Transverse colon (tissue), 4 donors: ENCODE measurements around the gene PDLIM3. TPM values are rescaled to one million over a fixed set of nuclear protein-coding genes. Genes with fewer than 3 reads are reported as not detected.
A peak's percentile ranks its signal among the peaks of the same experiment; 100 is the strongest.

Experiments
- DNase-seq: peaks from one replicate; pipeline ENCODE4 v3.0.0-alpha.2; 2019
- H3K27ac ChIP-seq, 4 donors: fragments of 200-600 bp; sonication (generic); 2 replicates each; pipeline ENCODE4 v1.5.1; 2016 to 2018; ENCODE audit warnings: inconsistent platforms in 4 of 4
- H3K27me3 ChIP-seq: fragments of 200-600 bp; sonication (generic); 2 replicates; pipeline ENCODE4 v1.5.1; 2017; ENCODE audit warnings: inconsistent platforms
- H3K36me3 ChIP-seq, 4 donors: fragments of 200-600 bp; sonication (generic); 2 replicates each; pipeline ENCODE4 v1.5.1; 2017 to 2019; ENCODE audit warnings: inconsistent platforms in 4 of 4
- H3K4me1 ChIP-seq, 4 donors: fragments of 200-600 bp; sonication (generic); 2 replicates each; pipeline ENCODE4 v1.5.1; 2017 to 2020; ENCODE audit warnings: inconsistent platforms in 4 of 4
- H3K4me3 ChIP-seq, 4 donors: fragments of 200-600 bp; sonication (generic); 1 replicate in 1 of 4; 2 replicates in 3 of 4; pipeline versions ENCODE4 v1.5.1 to v1.6.1; 2017 to 2019; ENCODE audit warnings: inconsistent platforms in 4 of 4
- H3K9me3 ChIP-seq, 2 donors: fragments of 200-600 bp; sonication (generic); 2 replicates each; pipeline ENCODE4 v1.5.1; 2017 to 2019; ENCODE audit warnings: inconsistent platforms in 2 of 2
- EP300 ChIP-seq: sonication (generic); formaldehyde crosslinking; IDR thresholded peaks from one replicate; pipeline ENCODE4 v1.6.1; 2017; ENCODE audit warnings: antibody characterized with exemption, low read depth
- POLR2A ChIP-seq: fragments of 450-650 bp; IDR thresholded peaks from one replicate; pipeline ENCODE4 v1.6.1; 2016; ENCODE audit warnings: antibody characterized with exemption, mild to moderate bottlenecking, moderate library complexity
- POLR2AphosphoS5 ChIP-seq, 3 donors: sonication (generic); formaldehyde crosslinking; IDR thresholded peaks; one replicate each; pipeline ENCODE4 v1.6.1; 2016; ENCODE audit warnings: antibody characterized with exemption in 3 of 3
- WGBS, 2 donors: methylation state at CpG; one replicate each; pipeline ENCODE4 v1.1.5; 2018; ENCODE audit warnings: low coverage in 1 of 2; 5-methylcytosine and 5-hydroxymethylcytosine counted together
- in situ Hi-C, 4 donors: fragments of 200-750 bp; cut with MboI; loops; one replicate each; pipeline versions ENCODE4 v1.15.0 to v1.15.1; 2017; ENCODE audit warnings: low sequenced_read_pairs in 3 of 4, low pct_ligation_motif_present in 1 of 4, low pct_unique_long_range_greater_than_20kb in 1 of 4
- intact Hi-C: fragments of 100-400 bp; cut with DNase I; formaldehyde crosslinking; loops from one replicate; pipeline ENCODE4 v1.15.1; 2023; ENCODE audit warnings: low total_unique reads
- total RNA-seq, 4 donors: library from RNA; depleted of rRNA; stranded (reverse); fragments of >200 nt; gene quantifications; one replicate each; pipeline ENCODE4 v1.1.0, GENCODE V29; 2016
- TF ChIP-seq, protein P1 (sequence below), 5 experiments: fragments of 200-600 bp in 3 of 5; fragments of 450-650 bp in 2 of 5; sonication (generic) in 3 of 5; IDR thresholded peaks; 1 replicate in 2 of 5; 2 replicates in 3 of 5; pipeline ENCODE4 v1.5.1; 2016 to 2017; ENCODE audit warnings: antibody characterized with exemption in 5 of 5, inconsistent platforms in 3 of 5, mild to moderate bottlenecking in 2 of 5, moderate library complexity in 1 of 5

PDLIM3 gene
- total RNA-seq, 4 donors from 2014 or later: 81.9 to 209 (median 115) TPM

GRCh38 chr4:185480016-185480732, 55.1 kb downstream of the PDLIM3 start:
- no peaks in the 10 kb centered on the region for H3K36me3 ChIP-seq
- WGBS, 2 donors: 65 to 69% methylated on average over 10 to 15 of the region's 15 CpGs
- H3K4me1 ChIP-seq: no peaks in the 10 kb centered on the region
- intact Hi-C loops (no loop called here), in situ Hi-C loops (loop anchor here in 1 of 4 donors (10.0 kb wide), 1 partner anchor 105 kb away; no protein-coding TSS in a partner anchor)
- no peak for DNase-seq
- H3K27ac ChIP-seq: peak overlapping the region in 2 of 4 donors; percentile 16 to 32
- no peak overlapping the region for H3K4me3 ChIP-seq
- H3K27me3 ChIP-seq: peaks cover 7% of the 10 kb centered on the region
- TF ChIP-seq, protein P1, sequence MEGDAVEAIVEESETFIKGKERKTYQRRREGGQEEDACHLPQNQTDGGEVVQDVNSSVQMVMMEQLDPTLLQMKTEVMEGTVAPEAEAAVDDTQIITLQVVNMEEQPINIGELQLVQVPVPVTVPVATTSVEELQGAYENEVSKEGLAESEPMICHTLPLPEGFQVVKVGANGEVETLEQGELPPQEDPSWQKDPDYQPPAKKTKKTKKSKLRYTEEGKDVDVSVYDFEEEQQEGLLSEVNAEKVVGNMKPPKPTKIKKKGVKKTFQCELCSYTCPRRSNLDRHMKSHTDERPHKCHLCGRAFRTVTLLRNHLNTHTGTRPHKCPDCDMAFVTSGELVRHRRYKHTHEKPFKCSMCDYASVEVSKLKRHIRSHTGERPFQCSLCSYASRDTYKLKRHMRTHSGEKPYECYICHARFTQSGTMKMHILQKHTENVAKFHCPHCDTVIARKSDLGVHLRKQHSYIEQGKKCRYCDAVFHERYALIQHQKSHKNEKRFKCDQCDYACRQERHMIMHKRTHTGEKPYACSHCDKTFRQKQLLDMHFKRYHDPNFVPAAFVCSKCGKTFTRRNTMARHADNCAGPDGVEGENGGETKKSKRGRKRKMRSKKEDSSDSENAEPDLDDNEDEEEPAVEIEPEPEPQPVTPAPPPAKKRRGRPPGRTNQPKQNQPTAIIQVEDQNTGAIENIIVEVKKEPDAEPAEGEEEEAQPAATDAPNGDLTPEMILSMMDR (IDR thresholded peaks at IDR 0.05): no peak
- TF ChIP-seq EP300 (no peak), POLR2AphosphoS5 (IDR thresholded peaks at IDR 0.05) (no peak), POLR2A (no peak)
- no peaks in the 10 kb centered on the region for H3K9me3 ChIP-seq

GRCh38 chr4:185479507-185479971, 55.8 kb downstream of the PDLIM3 start:
- TF ChIP-seq, protein P1 (IDR thresholded peaks at IDR 0.05): no peak
- no peak for TF ChIP-seq EP300
- TF ChIP-seq POLR2A: no peak
- no peak for TF ChIP-seq POLR2AphosphoS5 (IDR thresholded peaks at IDR 0.05)
- Histone ChIP-seq H3K27ac (peak overlapping the region in 1 of 4 donors; percentile 17), H3K4me3 (no peak overlapping the region), H3K4me1 (no peaks in the 10 kb centered on the region), H3K27me3 (peaks cover 7% of the 10 kb centered on the region), H3K9me3 (no peaks in the 10 kb centered on the region), H3K36me3 (no peaks in the 10 kb centered on the region)
- 67 to 71% methylated on average over 1 of the region's 1 CpG for WGBS, 2 donors
- intact Hi-C loops: no loop called here
- in situ Hi-C loops: loop anchor here in 1 of 4 donors (10.0 kb wide), 1 partner anchor 115 kb away; no protein-coding TSS in a partner anchor
- DNase-seq: no peak

DNA sequence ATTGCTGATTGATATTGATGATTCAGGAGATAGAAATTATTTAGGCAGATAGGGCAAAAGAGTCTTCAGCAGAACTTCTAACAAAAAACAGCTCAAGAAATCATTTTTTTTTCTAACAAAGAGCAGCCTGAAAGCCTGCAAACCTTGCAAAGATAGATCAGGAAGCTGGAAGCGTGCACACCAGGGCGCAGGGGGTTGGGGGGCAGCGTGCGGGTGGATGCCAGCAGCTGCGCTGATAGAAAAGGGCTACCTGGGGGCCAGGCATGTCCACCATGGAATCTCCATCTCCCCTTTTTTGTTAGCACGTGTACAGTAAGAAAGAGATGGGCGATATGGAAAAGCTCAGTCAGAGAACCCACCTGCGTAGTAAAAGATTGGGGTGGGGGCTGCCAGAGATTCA, 62.1 kb downstream of the PDLIM3 start:
- Histone ChIP-seq H3K4me1 (peaks cover 0 to 14% (median 8%) of the 10 kb centered on the region in 4 donors), H3K36me3 (no peaks in the 10 kb centered on the region), H3K27me3 (no peaks in the 10 kb centered on the region), H3K9me3 (no peaks in the 10 kb centered on the region), H3K4me3 (no peak overlapping the region), H3K27ac (no peak overlapping the region)
- in situ Hi-C loops (loop anchor here in 1 of 4 donors (10.0 kb wide), 1 partner anchor 122 kb away; no protein-coding TSS in a partner anchor), intact Hi-C loops (no loop called here)
- DNase-seq: no peak
- WGBS, 2 donors: 87 to 93% methylated on average over 6 to 8 of the region's 8 CpGs
- TF ChIP-seq POLR2AphosphoS5 (IDR thresholded peaks at IDR 0.05): no peak
- no peak for TF ChIP-seq POLR2A
- TF ChIP-seq, protein P1 (IDR thresholded peaks at IDR 0.05): no peak
- TF ChIP-seq EP300: no peak

- in situ Hi-C loops (loop anchor here in 1 of 4 donors (10.0 kb wide), 1 partner anchor 123 kb away; no protein-coding TSS in a partner anchor), intact Hi-C loops (no loop called here)
- TF ChIP-seq, protein P1 (IDR thresholded peaks at IDR 0.05): no peak
- TF ChIP-seq POLR2AphosphoS5 (IDR thresholded peaks at IDR 0.05) (no peak), POLR2A (no peak), EP300 (no peak)
- Histone ChIP-seq H3K4me1 (peaks cover 0 to 14% (median 8%) of the 10 kb centered on the region in 4 donors), H3K36me3 (no peaks in the 10 kb centered on the region), H3K27ac (peak overlapping the region in 2 of 4 donors; percentile 69 to 76), H3K9me3 (no peaks in the 10 kb centered on the region), H3K4me3 (peak overlapping the region; percentile 62 to 83 (median 74)), H3K27me3 (no peaks in the 10 kb centered on the region)
- 25 to 29% methylated on average over 9 to 10 of the region's 10 CpGs for WGBS, 2 donors
- DNase-seq: no peak
Observed at GRCh38 chr4:185472103-185472542, 63.2 kb downstream of the PDLIM3 start.
